ENCODE measurements around the gene OR56A3.

DNA sequence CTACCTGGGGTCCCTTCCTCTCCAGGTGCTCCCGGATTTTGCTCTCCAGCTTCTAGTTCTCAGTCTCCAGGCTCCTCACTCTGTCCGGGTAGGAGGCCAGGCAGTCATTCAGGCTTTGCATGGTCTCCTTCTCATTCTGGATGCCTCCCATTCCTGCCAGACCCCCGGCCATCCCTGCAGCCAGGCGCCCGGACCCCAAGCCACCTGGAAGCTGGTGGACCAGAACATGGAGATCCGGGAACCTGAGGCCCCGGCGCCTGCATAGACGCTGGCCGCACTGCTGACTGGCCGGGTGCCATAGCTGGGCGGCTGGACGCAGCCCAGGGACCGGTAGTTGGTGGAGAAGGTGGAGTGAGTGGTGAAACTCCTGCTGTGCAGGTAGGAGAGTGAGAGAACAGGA, 52.7 kb downstream of the OR56A3 start:
- TF ChIP-seq, protein P1, sequence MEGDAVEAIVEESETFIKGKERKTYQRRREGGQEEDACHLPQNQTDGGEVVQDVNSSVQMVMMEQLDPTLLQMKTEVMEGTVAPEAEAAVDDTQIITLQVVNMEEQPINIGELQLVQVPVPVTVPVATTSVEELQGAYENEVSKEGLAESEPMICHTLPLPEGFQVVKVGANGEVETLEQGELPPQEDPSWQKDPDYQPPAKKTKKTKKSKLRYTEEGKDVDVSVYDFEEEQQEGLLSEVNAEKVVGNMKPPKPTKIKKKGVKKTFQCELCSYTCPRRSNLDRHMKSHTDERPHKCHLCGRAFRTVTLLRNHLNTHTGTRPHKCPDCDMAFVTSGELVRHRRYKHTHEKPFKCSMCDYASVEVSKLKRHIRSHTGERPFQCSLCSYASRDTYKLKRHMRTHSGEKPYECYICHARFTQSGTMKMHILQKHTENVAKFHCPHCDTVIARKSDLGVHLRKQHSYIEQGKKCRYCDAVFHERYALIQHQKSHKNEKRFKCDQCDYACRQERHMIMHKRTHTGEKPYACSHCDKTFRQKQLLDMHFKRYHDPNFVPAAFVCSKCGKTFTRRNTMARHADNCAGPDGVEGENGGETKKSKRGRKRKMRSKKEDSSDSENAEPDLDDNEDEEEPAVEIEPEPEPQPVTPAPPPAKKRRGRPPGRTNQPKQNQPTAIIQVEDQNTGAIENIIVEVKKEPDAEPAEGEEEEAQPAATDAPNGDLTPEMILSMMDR (IDR thresholded peaks at IDR 0.05 in 4 of 5, conservative IDR thresholded peaks at IDR 0.05 in 1 of 5), result no peak
- no peak for TF ChIP-seq POLR2A (IDR thresholded peaks at IDR 0.05)
